GM12891 (cell line): Measurements from ENCODE around the gene CORO2B.

Experiments used
- POLR2A ChIP-seq: IDR thresholded peaks from 2 replicates; pipeline ENCODE4 v1.6.1; 2011; ENCODE audit warnings: low read depth, low read length, control low read depth
- POLR2AphosphoS5 ChIP-seq: IDR thresholded peaks from 2 replicates; pipeline ENCODE4 v1.6.1; 2011; ENCODE audit warnings: low read depth, low read length, control low read depth
- TAF1 ChIP-seq: IDR thresholded peaks from 2 replicates; pipeline ENCODE4 v1.6.1; 2011; ENCODE audit warnings: low read depth, low read length, control low read depth

GRCh38 chr15:68707386-68707785 lies 128.6 kb downstream of the CORO2B start:
- no peak for TF ChIP-seq POLR2AphosphoS5
- TF ChIP-seq TAF1: no peak
- TF ChIP-seq POLR2A: no peak
